GM21360 (cell line): ENCODE results near the gene NEDD4L.

Source experiments
- ATAC-seq: cut with Tn5 transposase; IDR thresholded peaks from one replicate; pipeline ENCODE4 v1.9.1; 2021; ENCODE audit warnings: mild to moderate bottlenecking, moderate library complexity; ENCODE audit not compliant: unreplicated experiment

Gene NEDD4L

DNA sequence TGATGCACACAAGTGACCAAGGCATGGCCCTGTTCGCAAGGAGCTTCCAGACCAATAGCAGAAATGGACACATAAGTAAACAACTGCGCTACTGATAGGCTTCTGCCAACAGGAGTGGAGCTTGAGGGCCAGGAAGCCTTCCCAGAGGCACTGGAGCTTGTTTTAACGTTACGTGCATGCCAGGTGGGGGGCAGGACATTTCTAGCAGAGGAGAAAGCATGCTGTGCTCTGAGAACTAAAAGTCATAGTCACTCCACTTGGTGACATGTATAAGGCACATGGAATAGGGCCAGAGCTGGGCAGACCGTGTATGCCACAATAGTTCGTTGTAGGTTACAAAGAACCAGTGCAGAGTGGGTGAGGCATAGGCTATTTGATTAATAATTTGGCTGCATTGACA, 184.2 kb downstream of the NEDD4L start:
- no peak for ATAC-seq

DNA sequence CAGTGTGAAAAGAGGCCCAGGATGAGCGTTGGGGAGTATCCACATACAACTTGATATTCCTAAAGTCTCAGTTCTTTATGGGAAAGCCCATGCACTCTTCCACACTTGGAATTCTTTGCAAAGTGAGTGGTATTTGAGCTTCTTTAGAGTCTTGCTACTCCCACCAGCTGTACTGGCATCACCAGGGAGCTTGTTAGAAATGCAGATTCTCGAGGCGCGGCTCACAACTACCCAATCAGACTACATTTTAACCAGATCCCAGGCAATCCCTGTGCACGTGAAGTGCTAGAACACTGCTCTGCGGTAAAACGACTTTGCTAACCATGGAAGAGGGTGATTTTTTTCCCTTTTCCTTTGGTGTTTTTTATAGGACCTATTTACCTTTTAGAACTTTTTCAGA, 184.7 kb downstream of the NEDD4L start:
- ATAC-seq: no peak

DNA sequence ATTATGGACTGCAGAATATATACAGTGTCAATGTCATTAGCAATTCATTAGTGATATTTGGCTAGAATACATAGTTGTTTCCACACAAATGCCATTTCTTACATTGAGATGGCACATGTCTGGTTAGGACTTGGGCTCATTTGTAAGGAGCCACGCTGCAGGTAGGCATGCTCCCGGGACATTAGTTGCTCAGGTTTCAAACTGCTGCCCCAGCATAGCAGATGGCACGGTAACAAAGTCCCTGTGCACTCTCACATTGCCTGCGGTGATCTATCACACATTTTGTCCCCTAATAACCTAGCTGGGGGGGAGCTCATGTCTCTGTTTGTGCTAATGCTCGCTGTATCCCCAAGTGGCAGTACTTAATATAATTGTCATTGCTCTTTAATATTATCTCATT, 185.1 kb downstream of the NEDD4L start:
- no peak for ATAC-seq

DNA sequence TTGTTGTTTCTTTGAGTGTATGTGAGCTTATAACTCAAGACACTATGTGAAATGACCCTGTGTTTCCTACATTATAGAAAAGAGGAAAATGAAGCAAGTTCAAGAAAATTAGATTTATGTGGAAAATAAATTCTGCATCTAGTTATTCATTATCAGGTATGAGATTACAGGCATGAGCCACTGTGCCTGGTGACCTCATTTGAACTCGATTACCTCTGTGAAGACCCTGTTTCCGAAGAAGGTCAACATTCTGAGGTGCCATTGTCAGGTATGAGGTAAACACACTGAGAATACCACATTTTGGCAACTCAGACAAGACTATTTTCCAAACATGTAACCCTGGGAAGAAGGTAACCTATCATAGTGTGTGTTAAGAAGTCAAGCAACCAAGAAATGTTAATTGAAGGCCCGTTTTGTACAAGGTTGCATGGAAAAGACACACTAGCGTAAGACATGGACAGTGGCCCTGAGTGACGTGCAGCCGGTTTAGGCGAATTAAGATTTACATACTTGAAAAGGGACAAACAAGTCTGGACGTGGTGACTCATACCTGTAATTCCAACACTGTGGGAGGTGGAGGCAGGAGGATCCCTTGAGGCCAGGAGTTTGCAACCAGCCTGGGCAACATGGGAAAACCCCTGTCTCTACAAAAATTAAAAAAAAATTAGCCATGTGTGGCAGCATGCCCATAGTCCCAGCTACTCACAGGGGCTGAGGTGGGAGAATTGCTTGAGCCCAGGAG, 186.6 kb downstream of the NEDD4L start:
- ATAC-seq: no peak

DNA sequence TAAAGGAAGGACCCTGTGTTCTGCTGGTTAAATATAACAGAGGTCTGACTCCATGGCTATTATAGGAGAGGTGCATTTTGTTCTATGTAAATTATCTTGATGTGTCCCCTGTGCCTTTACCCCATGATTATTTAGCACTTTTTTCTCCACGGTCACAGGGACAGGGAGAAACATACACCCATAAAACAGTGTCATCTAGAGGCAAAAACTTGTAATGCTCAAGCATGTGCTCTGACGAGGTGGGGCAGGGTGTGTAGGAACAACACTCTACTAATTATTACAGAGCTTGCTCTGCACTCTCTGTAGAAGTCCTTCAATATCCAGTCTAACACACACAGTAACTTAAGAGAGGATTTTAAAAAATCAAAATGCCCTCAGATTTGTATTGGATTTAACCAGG, 187.9 kb downstream of the NEDD4L start:
- no peak for ATAC-seq

DNA sequence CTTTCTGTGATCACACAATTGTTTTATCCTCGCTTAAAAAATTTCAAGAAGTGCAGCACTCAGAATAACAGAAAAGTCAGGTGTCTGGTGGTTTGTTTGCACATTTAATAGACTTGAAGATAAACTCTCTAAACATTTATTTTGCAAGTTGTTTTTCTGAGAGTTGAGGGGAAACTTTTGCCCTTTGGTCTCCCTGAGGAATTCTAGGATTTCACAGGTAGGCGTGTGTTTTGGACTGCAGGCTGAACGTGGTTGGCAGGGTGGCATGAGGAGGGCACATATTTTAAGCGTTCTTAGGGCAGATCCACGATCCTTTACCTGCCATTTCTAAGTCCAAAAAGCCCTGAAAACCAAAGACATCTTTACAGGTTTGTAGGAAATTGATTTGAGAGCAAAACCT, 188.6 kb downstream of the NEDD4L start:
- ATAC-seq: no peak

DNA sequence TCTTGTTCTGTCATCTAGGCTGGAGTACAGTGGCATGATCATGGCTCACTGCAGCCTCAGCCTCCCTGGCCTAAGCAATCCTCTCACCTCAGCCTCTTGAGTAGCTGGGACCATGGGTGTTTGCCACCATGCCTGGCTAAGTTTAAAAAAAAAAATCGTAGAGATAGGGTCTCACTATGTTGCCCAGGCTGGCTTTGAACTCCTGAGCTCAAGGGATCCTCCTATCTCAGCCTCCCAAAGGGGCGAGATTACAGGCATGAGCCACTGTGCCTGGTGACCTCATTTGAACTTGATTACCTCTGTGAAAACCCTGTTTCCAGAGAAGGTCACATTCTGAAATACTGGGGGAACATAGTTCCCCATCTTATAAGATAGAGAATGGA, 190.3 kb downstream of the NEDD4L start:
- ATAC-seq: no peak

DNA sequence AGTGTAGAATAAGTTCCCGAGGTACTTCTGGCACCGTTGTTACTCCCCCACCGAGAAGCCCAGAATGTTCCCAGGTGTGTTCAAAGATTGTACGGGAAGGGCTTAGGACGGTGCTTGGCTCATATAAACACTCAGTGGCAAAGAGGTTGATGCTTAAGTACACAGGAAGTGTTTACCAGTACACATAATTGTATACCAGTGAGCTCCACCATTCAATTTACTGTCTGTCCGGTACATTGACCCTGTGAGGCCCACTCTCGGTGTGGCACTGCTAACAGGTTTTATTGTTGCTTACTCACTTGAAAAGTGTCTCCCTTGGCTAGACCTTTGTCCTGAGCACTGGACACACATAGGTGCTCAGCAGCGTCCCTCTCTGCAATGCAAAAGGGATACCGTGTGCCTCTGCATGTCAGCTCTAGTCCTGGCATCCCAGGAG, 191.0 kb downstream of the NEDD4L start:
- no peak for ATAC-seq

DNA sequence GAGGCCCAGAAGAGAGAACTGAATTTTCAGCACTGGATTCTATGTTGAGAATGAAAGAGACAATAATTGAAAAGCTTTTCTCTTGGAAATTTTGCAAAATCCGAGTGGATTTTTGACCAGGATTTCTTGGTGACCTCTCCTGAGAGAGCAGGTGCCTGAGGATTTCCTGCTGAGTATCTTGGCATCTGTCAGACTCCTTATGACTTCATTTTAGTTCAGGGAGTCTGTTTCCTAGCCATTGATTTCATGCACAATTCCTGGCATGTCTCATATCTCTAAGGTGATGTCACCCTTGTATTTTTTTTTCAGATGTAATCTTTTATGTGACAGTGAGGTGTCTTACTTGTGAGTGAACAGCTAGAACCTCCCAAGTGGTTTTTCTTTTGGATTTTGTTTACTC, 195.9 kb downstream of the NEDD4L start:
- no peak for ATAC-seq

DNA sequence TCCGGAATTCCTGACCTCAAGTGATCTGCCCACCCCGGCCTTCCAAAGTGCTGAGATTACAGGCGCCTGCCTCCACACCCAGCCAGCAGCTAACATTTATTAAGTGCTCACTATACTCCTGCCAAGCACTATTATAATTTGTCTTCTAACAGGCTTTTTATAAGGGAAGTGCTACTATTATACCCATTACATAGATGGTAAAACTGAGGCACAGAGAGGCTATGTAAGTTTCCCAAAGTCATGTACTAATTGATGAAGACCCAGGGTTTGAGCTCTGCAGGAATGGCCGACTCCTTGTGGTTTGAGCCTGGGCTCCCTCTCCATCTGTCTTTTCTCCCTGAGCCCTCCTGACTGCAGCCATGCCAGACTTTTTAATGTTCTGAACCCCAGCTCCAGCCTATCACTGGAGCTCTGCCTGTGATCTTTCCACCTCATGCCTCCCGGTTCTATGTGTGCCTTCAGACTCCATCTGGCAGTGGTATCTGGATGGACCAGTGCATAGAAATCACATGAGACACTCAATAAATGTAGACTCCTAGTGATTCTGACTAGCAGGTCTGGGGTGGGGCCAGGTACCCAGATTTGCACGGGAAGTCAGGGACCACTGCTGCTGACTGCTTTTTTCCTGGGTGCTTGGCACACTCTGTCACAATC, 197.1 kb downstream of the NEDD4L start:
- ATAC-seq: no peak

DNA sequence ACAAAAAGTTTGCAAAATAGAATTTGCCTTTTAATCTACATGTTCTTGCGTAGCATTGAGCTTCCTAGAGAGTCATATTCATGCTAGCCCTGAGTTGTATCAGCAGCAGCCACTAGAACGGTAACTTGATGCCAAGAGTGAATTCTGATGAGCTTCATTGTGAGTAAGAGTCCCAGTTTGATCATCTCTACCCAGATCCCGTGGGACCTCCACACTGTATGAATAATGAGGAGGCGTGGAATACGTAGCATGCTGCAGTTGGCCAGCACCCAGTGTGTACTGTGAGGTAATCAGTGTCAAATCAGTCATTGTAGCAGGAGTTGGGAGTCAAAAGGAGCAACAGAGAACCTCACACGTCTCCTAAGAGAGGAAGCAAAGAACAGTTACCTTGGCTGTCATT, 197.9 kb downstream of the NEDD4L start:
- no peak for ATAC-seq

DNA sequence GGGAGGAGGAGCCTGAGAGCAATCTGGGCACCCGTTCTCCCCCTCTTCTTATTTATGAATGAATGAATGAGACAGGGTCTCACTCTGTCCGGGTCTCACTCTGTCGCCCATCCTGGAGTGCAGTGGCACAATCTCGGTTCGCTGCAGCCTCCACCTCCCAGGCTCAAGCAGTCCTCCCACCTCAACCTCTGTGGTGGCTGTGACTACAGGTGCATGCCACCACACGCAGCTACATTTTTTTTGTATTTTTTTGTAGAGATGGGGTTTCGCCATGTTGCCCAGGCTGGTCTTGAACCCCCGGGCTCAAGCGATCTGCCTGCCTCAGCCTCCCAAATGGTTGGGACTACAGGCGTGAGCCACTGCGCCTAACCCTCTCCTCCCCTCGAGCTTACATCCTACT, 198.4 kb downstream of the NEDD4L start:
- ATAC-seq: no peak

DNA sequence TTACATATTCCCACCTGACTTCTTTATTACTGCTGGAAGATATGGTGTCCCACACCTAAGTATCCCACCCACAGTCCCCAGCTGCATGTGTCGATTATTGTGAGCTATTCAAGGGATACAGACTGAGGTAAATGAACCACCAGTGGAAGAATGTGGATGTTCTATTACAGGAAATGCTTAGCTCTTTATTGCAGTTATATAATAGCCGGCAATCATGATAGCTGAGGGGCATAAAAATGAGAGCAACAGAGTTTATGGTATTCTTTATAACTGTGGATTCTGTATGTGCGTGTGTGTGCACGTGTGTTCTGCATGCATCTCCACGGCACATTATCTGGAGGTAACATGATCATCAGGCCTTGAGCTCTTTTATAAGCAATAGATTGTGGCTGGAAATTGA, 198.9 kb downstream of the NEDD4L start:
- ATAC-seq: no peak

DNA sequence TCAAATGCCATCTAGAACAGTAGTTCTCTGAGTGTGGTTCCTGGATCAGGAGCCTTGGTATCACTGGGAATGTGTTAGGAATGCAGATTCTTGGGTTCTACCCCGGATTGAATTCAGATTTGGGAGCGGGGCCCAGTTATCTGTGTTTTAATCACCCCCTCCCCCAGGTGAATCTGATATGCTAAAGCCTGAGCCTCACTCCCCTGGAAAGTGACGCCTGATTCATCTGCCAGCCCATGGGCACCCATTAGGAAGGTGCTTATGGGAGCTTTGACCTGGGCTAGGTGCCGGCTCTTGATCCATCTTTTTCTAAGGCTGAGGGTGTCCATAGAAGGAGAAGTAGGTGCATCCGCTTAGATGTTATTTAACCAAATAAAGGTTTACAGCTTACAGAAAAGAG, 199.4 kb downstream of the NEDD4L start:
- no peak for ATAC-seq

DNA sequence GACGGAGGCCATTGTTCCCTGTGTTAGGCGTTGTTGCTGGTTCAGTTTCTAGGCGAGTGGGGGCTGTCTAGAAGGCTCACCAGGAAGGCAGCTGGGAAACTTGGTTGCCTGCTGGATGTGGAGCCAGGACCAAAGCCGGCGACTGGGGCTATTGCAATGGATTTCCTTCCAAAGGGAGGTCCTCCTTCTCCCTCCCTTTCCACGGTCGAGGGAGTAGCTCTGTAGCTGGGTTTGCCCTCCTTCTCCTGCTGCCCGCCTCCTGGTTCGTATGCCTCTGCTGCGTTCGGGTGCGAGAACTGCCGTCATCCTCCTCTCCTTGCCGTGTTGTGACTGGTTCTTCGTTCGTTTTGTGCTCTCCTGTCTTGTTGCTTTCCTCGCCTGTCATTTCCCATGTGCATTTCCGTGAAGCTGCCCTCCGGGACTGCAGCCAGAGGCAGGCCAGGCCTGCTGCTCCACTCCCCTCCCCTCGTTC, 203.4 kb downstream of the NEDD4L start:
- ATAC-seq: no peak

DNA sequence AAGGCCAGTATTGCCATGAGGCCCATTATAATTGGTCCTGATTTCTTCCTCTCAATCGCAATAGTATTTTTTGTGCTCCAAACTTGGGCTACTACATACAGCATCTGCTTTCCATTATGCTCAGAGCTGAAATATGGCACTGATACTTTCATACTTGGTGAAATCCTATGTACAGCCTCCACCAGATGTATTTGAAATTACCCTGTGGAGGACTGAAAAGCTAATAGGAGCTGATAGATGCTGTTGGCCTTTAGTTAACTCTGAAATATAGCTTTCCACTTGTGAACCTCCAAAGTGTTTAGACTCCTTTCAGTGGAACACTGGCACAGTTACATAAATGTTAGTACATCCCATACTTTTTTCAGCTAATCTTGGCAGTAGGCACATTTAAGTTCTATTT, 205.7 kb downstream of the NEDD4L start:
- no peak for ATAC-seq

DNA sequence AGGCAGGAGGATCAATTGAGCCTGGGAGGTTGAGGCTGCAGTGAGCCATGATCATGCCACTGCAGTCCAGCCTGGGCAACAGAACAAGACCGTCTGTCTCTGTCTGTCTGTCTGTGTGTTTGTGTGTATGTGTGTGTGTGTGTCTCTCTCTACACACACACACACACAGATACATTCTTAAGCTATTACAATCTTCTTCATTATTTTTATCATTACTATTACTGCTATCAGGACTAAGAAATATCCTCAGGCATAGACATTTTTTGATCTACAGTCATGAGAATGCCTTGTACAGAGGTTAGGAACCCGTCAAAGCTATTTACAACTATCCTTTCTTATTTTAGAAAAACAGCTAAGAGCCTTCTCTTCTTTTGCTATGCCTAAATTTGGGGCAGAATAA, 207.4 kb downstream of the NEDD4L start:
- no peak for ATAC-seq

DNA sequence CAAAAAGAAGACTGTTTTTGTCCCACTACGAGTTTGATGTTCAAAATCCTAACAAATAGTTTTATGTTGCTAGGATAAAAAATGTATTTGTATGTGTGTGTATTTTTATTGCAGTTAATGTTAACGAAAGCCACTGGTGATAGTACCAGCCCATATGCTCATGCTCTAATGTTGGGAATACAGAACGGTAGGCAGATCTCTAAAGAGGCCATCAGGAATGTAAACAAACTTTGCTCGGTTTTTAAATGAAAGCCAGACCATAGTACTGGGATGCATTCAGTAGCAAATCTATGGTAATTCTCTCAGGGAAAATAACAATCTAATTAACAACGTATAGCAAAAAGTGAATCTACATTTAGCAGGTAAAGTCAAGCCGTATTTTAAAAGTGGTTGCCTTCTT, 208.1 kb downstream of the NEDD4L start:
- no peak for ATAC-seq

DNA sequence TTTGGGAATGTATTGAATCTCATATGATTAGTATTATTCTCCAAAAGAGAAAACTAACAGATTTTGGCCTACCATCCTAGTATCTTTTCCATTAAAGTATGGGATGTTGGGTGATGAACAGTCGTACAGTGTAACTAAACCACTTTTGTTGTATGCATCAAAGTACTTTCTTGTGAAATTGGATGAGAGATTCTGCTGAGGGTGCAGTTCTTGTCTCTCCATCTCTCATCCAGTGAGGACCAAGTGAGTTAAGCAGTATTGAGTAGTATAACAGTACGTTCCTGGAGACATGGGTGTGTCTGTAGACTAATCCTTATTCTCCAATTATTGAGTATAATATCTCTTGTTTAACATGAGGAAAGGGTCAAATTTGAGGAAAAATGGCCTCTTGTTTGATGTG, 209.3 kb downstream of the NEDD4L start:
- ATAC-seq: no peak

DNA sequence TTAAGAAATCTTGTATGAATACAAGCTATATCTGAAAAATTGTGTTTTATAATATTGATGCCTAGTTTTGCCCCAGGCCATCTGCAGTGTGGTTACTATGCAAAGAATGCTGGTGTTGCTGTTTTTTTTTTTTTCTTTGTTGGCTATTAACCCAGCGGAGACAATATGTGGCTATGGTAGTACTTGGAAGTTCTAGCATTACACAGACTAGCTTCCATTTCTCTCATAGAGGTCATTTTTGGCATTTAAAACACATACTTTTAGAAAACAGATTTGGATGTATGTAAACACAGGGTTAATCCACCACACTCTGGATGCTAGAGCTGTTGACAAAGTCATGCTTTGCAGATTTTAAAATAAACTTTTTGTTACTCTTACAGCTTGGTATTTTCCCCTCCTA, 209.8 kb downstream of the NEDD4L start:
- no peak for ATAC-seq

DNA sequence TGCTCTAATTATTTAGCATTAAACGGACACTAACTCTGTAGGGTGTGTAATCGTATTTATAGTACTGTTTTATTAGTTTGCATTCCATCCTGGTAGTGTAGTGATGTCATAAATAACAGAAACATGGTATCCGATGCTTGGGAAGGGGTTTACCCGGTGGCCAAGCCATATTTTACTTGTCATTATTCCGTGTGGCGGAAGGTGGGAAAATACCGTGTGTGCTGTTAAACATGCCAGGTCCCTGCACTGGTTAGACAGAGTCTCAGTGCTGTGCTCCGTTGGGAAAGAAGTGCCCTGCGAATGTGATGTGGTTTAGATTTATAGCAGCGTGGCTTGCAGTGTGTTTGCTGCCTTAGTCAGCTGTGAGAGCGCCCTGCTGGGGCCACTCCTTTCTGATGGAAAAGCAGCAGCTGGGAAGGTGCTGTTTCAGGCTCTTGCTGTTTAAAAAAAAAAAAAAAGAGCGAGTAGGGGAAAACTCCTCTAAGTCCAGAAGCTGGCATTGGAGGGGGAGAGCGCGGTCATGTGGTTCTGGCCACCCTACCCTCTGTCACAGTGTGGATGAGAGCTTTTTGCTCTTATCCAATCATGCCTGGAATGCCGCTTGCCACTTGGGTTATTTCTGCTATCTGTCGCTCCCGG, 211.0 kb downstream of the NEDD4L start:
- ATAC-seq: no peak

DNA sequence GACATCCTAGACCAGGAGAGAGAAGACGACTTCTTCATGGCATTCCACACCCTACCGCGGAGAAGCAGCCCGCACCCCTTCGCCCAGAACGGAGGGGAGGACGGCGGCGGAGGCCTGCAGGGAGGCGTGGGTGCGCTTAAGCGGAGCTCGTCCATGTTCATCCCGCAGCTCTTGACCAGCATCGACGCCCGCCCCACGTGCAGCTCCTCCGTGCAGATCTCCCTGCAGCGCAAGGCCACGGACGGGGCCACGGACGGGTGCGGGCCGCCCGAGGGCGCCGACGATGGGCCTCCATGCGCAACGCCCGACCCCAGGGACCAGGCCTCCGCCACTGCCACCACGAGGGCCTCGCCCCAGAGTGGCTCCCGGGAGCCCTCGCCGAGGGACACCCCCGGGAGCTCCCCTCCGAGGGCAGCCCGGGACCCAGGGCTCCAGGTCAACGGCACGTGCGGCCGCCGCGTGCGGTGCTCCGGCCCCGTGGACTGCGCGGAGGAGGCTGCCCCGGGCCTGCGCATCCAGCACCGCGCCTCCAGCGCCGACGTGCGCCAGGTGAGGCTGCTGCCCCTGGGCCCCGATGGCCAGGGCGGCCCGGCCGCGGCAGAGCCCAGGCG, 211.8 kb downstream of the NEDD4L start:
- ATAC-seq: no peak
